A549 treated with ZK216348 at 1 μM for 4 hours (cell line): ENCODE measurements around the gene UCHL1. TPM values are rescaled to one million over a fixed set of nuclear protein-coding genes. Genes with fewer than 3 reads are reported as not detected.

ENCODE experiments used
- total RNA-seq: library from RNA; stranded (reverse); fragments of 200-300 nt; extraction: Qiagen RNA extraction; gene quantifications from 5 replicates; pipeline ENCODE4 v1.2.3, GENCODE V29; 2022; ENCODE audit warnings: low read depth

Gene UCHL1
- 924 to 983 TPM (median 929 TPM) in 5 replicates for total RNA-seq

DNA sequence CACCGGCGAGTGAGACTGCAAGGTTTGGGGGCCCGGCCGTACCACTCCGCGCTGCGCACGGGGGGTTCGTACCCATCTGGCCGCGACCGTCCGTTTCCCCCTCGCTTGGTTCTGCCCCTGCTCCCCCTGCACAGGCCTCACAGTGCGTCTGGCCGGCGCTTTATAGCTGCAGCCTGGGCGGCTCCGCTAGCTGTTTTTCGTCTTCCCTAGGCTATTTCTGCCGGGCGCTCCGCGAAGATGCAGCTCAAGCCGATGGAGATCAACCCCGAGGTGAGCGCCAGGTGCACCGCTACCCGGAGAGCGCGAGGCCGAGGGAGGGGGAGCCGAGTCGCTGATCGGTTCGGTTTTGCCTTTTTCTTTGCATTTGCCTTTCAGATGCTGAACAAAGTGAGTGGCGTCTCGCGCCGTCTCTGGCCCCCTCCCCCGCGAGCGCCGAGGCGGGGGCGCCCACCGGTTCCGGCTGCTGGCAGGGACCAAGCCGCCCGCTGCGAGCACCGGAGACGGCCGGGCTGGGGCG lies at the start of gene UCHL1:
UCHL1 (plus strand) TSS at position 189 of the 517 bp plus-strand sequence; CDS start at position 238, 49 bp downstream.

GRCh38 chr4:41214136-41214824 lies 42.4 kb upstream of the UCHL1 start, which contains the start of gene APBB2:
Gene APBB2 (minus strand): TSS chr4:41214542. CDS start chr4:41033254, 181,288 bp downstream.

Other genes with a start within 250 kb of the UCHL1 start
- 6.0 to 11.7 TPM (median 10.4 TPM) in 5 replicates for gene APBB2, start 42.4 kb upstream of the UCHL1 start, total RNA-seq